ENCODE measurements around the gene LRRC4B.

The LRRC4B gene

GRCh38 chr19:50496189-50497021 lies 71.8 kb downstream of the LRRC4B start:
- TF ChIP-seq CTCF (IDR thresholded peaks at IDR 0.05; ENCODE audit: low read depth, low read length): no peak
- no peak for DNase-seq (ENCODE audit: extremely low read depth, low read depth)

DNA sequence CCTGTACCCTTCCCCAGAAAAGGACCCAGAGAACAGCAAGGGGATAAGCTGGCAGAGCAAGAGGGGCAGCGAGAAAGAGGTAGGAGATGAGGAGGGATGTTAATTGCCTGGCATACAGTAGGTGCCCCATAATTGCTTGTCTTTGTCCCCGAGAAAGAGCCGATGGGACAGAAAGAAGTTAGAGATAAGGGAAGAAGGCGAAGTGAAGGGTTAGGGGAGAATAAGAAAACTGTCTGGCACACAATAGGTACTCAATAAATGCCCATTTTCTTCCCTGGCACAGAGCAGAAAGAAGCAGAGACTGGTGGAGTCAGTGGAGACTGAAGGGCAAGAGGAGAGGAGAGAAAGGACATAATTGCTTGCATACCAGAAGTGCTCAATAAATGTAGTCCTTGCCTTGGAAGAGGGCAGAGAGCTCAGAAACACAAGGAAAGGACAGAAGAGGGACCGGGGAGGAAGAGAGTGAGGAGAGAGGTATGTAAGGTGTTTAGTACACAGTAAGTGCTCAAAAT lies 73.2 kb downstream of the LRRC4B start:
- no peak for DNase-seq (ENCODE audit: extremely low read depth, low read depth)
- TF ChIP-seq CTCF (IDR thresholded peaks at IDR 0.05; ENCODE audit: low read depth, low read length): no peak

GRCh38 chr19:50494186-50495019 lies 73.8 kb downstream of the LRRC4B start:
- no peak for TF ChIP-seq CTCF (IDR thresholded peaks at IDR 0.05; ENCODE audit: low read depth, low read length)
- no peak for DNase-seq (ENCODE audit: extremely low read depth, low read depth)

DNA sequence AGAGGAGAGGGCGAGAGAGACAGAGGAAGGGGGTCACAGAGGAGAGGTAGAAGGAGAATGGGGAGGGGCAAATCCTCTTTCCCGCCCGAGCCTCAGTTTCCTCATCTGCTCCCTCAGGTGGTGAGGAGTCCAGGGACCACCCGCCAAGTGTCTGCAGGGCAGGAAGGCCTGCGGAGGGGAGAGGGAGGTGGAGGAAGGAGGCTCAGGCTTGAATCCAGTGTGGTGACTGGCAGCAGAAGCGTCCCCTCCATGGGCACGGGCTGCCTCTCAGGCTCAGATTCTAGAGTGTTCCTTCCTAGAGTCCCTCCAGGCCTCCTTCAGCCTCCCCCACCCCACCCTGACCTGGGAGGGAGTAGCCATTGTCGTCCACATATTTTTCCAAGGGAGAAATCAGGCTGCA lies 75.1 kb downstream of the LRRC4B start:
- no peak for TF ChIP-seq CTCF (IDR thresholded peaks at IDR 0.05; ENCODE audit: low read depth, low read length)
- no peak for DNase-seq (ENCODE audit: extremely low read depth, low read depth)

- no peak for DNase-seq (ENCODE audit: extremely low read depth, low read depth)
Observed at GRCh38 chr19:50492303-50493052, 75.8 kb downstream of the LRRC4B start.

GRCh38 chr19:50490991-50491472 lies 77.2 kb downstream of the LRRC4B start:
- no peak for TF ChIP-seq CTCF (IDR thresholded peaks at IDR 0.05; ENCODE audit: low read depth, low read length)
- DNase-seq (ENCODE audit: extremely low read depth, low read depth): no peak

More at GRCh38 chr19:50492303-50493052, 75.8 kb downstream of the LRRC4B start:
- no peak for TF ChIP-seq CTCF (IDR thresholded peaks at IDR 0.05; ENCODE audit: low read depth, low read length)

Data from AG09319 (cell line).